ENCODE data around the gene TEDC2. TPM values are rescaled to one million over a fixed set of nuclear protein-coding genes. Genes with fewer than 3 reads are reported as not detected.

Gene TEDC2
- total and polyA plus RNA-seq, 10 of the 15 experiments (the other 5 are each of a cell fraction or from before 2014, with no cell fraction given), result 0.23 to 47.9 (median 19.1) TPM

DNA sequence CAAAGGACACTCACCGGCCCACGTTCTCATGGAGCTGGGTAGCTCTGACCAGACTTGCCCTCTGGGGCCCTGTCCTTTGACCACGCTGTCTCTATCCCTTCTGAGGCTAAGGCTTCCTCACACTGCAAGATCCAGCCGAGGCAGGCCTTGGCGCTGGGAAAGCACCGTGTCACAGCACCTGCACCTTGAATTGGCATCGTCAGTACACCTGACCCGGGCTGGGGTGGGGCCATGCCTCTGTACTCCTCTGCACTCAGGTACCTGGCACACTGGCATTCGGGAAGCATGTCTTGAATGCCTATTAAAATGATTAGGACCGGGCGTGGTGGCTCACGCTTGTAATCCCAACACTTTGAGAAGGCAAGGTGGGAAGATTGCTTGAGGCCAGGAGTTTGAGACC lies 21.0 kb downstream of the TEDC2 start:
- TF ChIP-seq POU2F2 (IDR thresholded peaks at IDR 0.05; ENCODE audit: borderline replicate concordance, low read depth, low read length), result no peak
- TF ChIP-seq IRF4 (IDR thresholded peaks at IDR 0.05; ENCODE audit: low read depth, low read length), result no peak
- no peak for TF ChIP-seq ZSCAN29 (IDR thresholded peaks at IDR 0.05)
- no peak for TF ChIP-seq RCOR1 (conservative IDR thresholded peaks at IDR 0.05; ENCODE audit: low read depth, low read length)
- no peak for TF ChIP-seq BRCA1 (IDR thresholded peaks at IDR 0.05; ENCODE audit: low read depth, low read length)
- no peak for TF ChIP-seq BCL11A (IDR thresholded peaks at IDR 0.05; ENCODE audit: low read depth, low read length)
- TF ChIP-seq, protein P1, sequence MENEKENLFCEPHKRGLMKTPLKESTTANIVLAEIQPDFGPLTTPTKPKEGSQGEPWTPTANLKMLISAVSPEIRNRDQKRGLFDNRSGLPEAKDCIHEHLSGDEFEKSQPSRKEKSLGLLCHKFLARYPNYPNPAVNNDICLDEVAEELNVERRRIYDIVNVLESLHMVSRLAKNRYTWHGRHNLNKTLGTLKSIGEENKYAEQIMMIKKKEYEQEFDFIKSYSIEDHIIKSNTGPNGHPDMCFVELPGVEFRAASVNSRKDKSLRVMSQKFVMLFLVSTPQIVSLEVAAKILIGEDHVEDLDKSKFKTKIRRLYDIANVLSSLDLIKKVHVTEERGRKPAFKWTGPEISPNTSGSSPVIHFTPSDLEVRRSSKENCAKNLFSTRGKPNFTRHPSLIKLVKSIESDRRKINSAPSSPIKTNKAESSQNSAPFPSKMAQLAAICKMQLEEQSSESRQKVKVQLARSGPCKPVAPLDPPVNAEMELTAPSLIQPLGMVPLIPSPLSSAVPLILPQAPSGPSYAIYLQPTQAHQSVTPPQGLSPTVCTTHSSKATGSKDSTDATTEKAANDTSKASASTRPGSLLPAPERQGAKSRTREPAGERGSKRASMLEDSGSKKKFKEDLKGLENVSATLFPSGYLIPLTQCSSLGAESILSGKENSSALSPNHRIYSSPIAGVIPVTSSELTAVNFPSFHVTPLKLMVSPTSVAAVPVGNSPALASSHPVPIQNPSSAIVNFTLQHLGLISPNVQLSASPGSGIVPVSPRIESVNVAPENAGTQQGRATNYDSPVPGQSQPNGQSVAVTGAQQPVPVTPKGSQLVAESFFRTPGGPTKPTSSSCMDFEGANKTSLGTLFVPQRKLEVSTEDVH (IDR thresholded peaks at IDR 0.05; ENCODE audit: low read depth, partially characterized antibody), result no peak
- TF ChIP-seq ZNF622 (IDR thresholded peaks at IDR 0.05), result no peak
- no peak for TF ChIP-seq TBL1XR1 (IDR thresholded peaks at IDR 0.05; ENCODE audit: low read depth, low read length)
- no peaks in the 10 kb centered on the region for H3K79me2 ChIP-seq (ENCODE audit: control insufficient read depth, insufficient read depth, low read length)
- H3K27me3 ChIP-seq (replicated peaks in 1 of 2; ENCODE audit: control insufficient read depth in 2 of 2, insufficient read depth in 2 of 2, low read length in 1 of 2), result no peaks in the 10 kb centered on the region
- no peak overlapping the region for H3K9ac ChIP-seq (ENCODE audit: control insufficient read depth, insufficient read depth, low read length)
- no peak overlapping the region for H3K4me3 ChIP-seq
- ChIA-PET CTCF (no interaction called here), RAD21 (ENCODE audit: unreplicated experiment) (no interaction called here), SMC1A (ENCODE audit: uncharacterized antibody, unreplicated experiment) (no interaction called here), POLR2A (no interaction called here)
- 98% methylated on average over 12 of the region's 12 CpGs for WGBS (ENCODE audit: insufficient coverage, insufficient replicate concordance, low lambda C conversion rate, missing lambda C conversion rate)
- H3K27ac ChIP-seq (ENCODE audit: control insufficient read depth, insufficient read depth), result no peak overlapping the region
- no TSS peak for BruUV-seq (replicated peaks)
- intact Hi-C loops (cut with micrococcal nuclease; ENCODE audit: unreplicated experiment), result no loop called here
- H3K4me2 ChIP-seq (ENCODE audit: control insufficient read depth, insufficient read depth), result no peak overlapping the region
- H3K9me3 ChIP-seq (replicated peaks; ENCODE audit: control insufficient read depth, insufficient read depth, low read length), result no peaks in the 10 kb centered on the region
- H2AFZ ChIP-seq (ENCODE audit: control insufficient read depth, low read depth, low read length), result no peak overlapping the region
- DNase-seq (ENCODE audit: low read depth, low spot score) (no peak), FAIRE-seq (no peak), ATAC-seq (no peak)
- H3K36me3 ChIP-seq (ENCODE audit: control insufficient read depth in 2 of 2, insufficient read depth in 2 of 2, low read length in 1 of 2), result no peaks in the 10 kb centered on the region
- H4K20me1 ChIP-seq (ENCODE audit: control insufficient read depth, insufficient read depth), result no peaks in the 10 kb centered on the region
- no peaks in the 10 kb centered on the region for H3K4me1 ChIP-seq (ENCODE audit: control insufficient read depth, insufficient read depth, low read length)
- in situ Hi-C loops (cut with MboI), result no loop called here

All from GM12878 (cell line).